Neuron (in vitro differentiated cells): ENCODE data around the gene ADRM1.
A peak's percentile ranks its signal among the peaks of the same experiment; 100 is the strongest.

Source experiments
- H2AFZ ChIP-seq: one replicate; pipeline ENCODE4 v1.6.1; 2013; ENCODE audit warnings: low read depth, mild to moderate bottlenecking, inconsistent platforms, low read length, moderate library complexity
- H3K27me3 ChIP-seq: one replicate; pipeline ENCODE4 v1.6.1; 2013; ENCODE audit warnings: low read length; ENCODE audit not compliant: insufficient read depth
- H3K36me3 ChIP-seq: one replicate; pipeline ENCODE4 v1.6.1; 2013; ENCODE audit warnings: low read length; ENCODE audit not compliant: insufficient read depth
- H3K4me1 ChIP-seq: one replicate; pipeline ENCODE4 v1.6.1; 2013; ENCODE audit warnings: low read length; ENCODE audit not compliant: insufficient read depth
- H3K4me3 ChIP-seq: 2 replicates; pipeline ENCODE4 v1.5.1; 2013; ENCODE audit warnings: mild to moderate bottlenecking, low read length, moderate library complexity
- H3K9me3 ChIP-seq: one replicate; pipeline ENCODE4 v1.6.1; 2013; ENCODE audit warnings: low read length

Gene ADRM1

DNA sequence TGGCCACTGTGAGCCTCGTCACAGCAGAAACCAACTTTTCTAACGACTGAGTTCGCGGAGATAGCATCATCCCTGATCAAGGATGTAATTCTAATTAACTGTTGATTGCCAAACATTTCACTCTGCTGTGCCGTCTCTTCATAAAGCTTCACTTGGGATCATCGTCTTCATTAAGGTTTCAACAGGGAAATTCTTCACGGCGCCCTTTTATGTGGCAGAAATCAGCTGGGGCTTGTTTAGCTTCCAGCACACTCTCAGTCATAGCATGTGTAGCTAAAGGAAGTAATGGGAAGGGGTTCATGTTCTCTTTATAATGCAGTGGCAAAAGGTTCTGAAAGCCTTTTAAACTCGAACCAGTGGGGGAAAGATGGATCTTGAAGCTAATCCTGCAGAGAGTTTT is 8.9 kb upstream of the ADRM1 start:
- Histone ChIP-seq H2AFZ (no peak overlapping the region), H3K9me3 (no peaks in the 10 kb centered on the region), H3K27me3 (no peaks in the 10 kb centered on the region), H3K4me1 (no peaks in the 10 kb centered on the region), H3K4me3 (no peak overlapping the region), H3K36me3 (peaks cover 65% of the 10 kb centered on the region)

DNA sequence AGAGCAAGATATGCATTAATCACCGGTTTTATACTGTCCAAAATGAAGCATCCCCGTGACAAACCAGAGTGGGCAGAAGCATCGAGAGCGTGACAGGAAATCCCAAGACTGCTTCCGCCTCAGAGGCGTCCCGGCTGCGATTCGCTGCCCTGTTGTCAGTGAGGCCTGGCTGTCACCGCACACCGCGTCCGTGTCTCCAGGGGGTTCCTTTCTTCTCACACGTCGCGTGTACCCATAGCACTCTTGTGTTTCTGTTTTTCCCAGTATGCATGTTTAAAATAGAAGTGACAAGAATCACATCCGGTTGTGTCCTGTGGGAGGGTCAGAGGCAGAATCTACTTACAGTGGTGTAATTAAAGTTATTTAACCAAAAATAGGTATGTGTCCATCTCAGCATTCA is 8.3 kb upstream of the ADRM1 start:
- no peak overlapping the region for H2AFZ ChIP-seq
- H3K36me3 ChIP-seq: peaks cover 60% of the 10 kb centered on the region
- no peaks in the 10 kb centered on the region for H3K4me1 ChIP-seq
- H3K9me3 ChIP-seq: no peaks in the 10 kb centered on the region
- H3K4me3 ChIP-seq: no peak overlapping the region
- no peaks in the 10 kb centered on the region for H3K27me3 ChIP-seq

- H3K4me3 ChIP-seq: no peak overlapping the region
- H3K27me3 ChIP-seq: no peaks in the 10 kb centered on the region
- H3K9me3 ChIP-seq: no peaks in the 10 kb centered on the region
- H3K36me3 ChIP-seq: peaks cover 46% of the 10 kb centered on the region
- no peaks in the 10 kb centered on the region for H3K4me1 ChIP-seq
- no peak overlapping the region for H2AFZ ChIP-seq
These were observed 5.9 kb upstream of the ADRM1 start for GRCh38 chr20:62296724-62297448.

DNA sequence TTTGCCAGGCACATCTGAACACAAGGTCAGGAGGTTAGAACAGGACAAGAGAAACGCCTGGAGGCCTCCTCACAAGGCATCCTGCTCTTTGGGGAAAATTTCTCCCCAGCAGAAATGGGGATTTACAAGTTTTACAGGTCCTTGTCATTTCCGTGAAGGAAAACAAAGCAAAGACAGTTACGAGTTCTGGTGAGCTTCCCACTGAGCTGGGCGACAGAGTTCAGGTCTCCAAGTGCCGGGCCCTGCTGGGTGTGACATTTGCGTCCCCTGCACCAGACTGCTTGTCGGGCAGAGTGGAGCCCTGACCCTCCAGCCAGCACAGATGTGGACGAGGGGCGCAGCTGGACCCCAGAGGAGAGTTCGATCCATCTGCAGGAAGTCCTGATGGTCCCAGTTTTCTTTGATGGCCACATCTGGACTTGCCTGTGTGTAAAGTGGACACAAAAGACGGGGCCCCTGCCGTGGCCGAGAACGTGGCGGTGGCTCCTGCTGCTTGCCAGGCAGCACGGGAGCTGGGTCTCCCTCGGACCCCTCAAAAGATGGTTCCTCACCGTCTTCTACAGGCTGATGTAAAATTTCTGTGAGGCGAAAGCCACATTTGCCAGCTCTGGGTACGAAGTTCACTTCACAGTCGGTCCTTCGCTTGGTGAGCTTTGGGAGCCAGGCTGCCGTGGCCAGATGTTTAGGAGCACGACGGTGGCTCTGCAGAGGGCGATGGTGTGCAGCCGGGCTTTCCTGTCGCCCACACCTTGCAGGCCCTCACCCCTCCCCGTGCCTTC is 5.2 kb upstream of the ADRM1 start:
- no peak overlapping the region for H3K4me3 ChIP-seq
- H3K36me3 ChIP-seq: peaks cover 41% of the 10 kb centered on the region
- peaks cover 3% of the 10 kb centered on the region for H3K4me1 ChIP-seq
- no peaks in the 10 kb centered on the region for H3K9me3 ChIP-seq
- no peak overlapping the region for H2AFZ ChIP-seq
- no peaks in the 10 kb centered on the region for H3K27me3 ChIP-seq

- peaks cover 6% of the 10 kb centered on the region for H3K4me1 ChIP-seq
- peaks cover 37% of the 10 kb centered on the region for H3K36me3 ChIP-seq
- no peak overlapping the region for H2AFZ ChIP-seq
- H3K4me3 ChIP-seq: no peak overlapping the region
- H3K9me3 ChIP-seq: no peaks in the 10 kb centered on the region
- no peaks in the 10 kb centered on the region for H3K27me3 ChIP-seq
These were observed 4.1 kb upstream of the ADRM1 start for GRCh38 chr20:62298577-62299249.

GRCh38 chr20:62299666-62300236 is 3.0 kb upstream of the ADRM1 start:
- Histone ChIP-seq H3K4me3 (no peak overlapping the region), H3K9me3 (no peaks in the 10 kb centered on the region), H3K36me3 (peaks cover 36% of the 10 kb centered on the region), H3K27me3 (no peaks in the 10 kb centered on the region), H2AFZ (no peak overlapping the region), H3K4me1 (peaks cover 16% of the 10 kb centered on the region)

DNA sequence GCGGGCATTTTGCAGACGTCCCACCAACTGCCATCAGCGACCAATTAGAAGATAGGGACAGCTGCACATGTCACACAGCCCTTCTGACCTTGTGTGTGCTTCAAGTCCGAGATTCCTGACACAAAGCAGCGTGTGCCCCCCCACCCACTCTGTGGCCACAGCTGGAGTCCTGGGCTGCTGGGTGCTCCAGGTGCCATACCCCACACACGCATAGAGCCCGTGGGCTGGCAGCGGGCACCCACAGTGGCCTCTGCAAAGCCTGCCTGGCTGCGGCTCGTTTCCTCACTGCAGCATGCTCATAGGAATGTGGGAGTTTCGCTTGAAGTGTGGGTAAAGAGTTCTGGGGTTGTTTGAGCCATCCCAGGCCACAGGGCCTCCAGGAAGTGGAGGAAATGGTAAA is 2.5 kb upstream of the ADRM1 start:
- Histone ChIP-seq H3K4me3 (no peak overlapping the region), H3K4me1 (peaks cover 17% of the 10 kb centered on the region), H3K36me3 (peaks cover 38% of the 10 kb centered on the region), H3K9me3 (no peaks in the 10 kb centered on the region), H3K27me3 (no peaks in the 10 kb centered on the region), H2AFZ (no peak overlapping the region)

DNA sequence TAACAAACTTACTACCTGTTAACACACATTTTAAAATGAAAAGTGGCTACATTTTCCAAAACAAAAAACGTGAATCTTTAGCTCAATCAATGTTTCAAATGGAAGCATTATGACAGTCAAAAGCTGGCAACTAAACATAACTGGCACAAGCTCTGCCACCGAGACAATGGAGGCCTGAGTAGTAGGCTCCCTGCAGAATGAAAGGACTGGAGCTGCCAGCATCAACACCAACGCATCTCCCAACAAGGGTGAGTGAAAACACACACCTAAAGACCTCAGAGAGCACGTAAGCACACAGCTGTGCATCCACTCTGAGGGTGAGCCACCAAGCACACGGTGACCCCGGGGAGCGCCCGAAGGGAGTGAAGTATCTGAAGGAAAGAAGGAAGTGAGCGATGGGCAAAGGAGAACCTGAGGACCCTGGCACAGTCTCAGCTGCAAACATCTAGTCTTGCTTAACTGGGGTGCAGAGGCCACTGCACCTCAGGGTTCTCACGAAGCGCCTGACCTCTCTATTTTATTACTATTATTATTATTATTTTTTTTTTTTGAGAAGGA is 1.6 kb upstream of the ADRM1 start:
- no peak overlapping the region for H2AFZ ChIP-seq
- no peak overlapping the region for H3K4me3 ChIP-seq
- peaks cover 35% of the 10 kb centered on the region for H3K36me3 ChIP-seq
- H3K27me3 ChIP-seq: no peaks in the 10 kb centered on the region
- H3K4me1 ChIP-seq: peaks cover 17% of the 10 kb centered on the region
- H3K9me3 ChIP-seq: no peaks in the 10 kb centered on the region

- H3K4me3 ChIP-seq: peak overlapping the region; percentile 91
- peak overlapping the region; percentile 33 for H2AFZ ChIP-seq
- H3K36me3 ChIP-seq: peaks cover 37% of the 10 kb centered on the region
- H3K9me3 ChIP-seq: no peaks in the 10 kb centered on the region
- peaks cover 17% of the 10 kb centered on the region for H3K4me1 ChIP-seq
- no peaks in the 10 kb centered on the region for H3K27me3 ChIP-seq
These were observed 940 bp upstream of the ADRM1 start for GRCh38 chr20:62301773-62302340.

DNA sequence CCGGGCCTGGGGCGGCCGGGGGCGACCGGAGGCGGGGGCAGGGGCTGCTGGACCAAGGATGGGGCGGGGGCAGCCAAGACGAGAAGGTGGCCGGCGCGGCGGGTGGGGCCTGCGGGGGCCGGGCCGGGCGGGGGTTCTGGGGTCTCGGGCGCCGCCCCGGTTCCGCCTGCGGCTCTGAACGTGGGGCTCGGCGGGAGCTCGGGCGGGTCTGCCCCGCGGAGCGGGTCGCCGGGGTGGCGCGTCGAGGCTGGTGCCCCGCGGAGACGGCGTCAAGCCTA is 204 bp downstream of the ADRM1 start:
- peaks cover 43% of the 10 kb centered on the region for H3K36me3 ChIP-seq
- no peak overlapping the region for H2AFZ ChIP-seq
- no peaks in the 10 kb centered on the region for H3K9me3 ChIP-seq
- H3K27me3 ChIP-seq: no peaks in the 10 kb centered on the region
- peaks cover 17% of the 10 kb centered on the region for H3K4me1 ChIP-seq
- peak overlapping the region; percentile 91 for H3K4me3 ChIP-seq

DNA sequence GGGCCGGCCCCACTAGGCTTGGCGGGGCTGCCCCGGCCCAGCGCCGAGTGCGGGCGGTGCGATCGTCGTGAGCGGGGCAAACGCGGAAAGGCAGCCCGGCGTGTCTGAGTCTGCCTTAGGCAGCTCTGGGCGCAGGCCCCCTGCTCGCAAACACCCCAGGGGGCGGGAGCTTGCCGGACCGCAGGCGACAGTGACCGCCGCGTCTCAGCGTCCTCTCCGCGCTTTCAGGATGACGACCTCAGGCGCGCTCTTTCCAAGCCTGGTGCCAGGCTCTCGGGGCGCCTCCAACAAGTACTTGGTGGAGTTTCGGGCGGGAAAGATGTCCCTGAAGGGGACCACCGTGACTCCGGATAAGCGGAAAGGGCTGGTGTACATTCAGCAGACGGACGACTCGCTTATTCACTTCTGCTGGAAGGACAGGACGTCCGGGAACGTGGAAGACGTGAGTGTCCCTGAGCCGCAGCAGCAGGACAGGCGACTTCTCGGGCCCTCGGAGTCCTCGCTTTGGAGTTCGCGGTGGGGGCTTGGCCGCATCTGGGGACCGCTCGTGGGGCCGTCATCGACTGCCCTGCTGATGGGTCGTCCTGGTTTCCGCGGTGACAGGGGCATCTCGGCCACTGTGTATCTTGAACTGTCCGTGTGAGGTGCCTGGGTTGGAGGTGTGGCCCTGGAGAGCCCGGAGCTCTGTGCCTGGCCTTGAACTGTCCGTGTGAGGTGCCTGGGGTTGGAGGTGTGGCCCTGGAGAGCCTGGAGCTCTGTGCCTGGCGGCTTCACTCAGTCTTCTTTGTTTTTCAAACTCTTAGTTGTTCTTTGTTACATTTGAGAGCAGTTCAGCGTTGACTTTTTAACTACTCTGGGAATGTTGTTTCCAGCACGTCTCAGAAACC is 786 bp downstream of the ADRM1 start:
- no peaks in the 10 kb centered on the region for H3K27me3 ChIP-seq
- H3K4me3 ChIP-seq: peak overlapping the region; percentile 91
- peaks cover 17% of the 10 kb centered on the region for H3K4me1 ChIP-seq
- H3K9me3 ChIP-seq: no peaks in the 10 kb centered on the region
- no peak overlapping the region for H2AFZ ChIP-seq
- H3K36me3 ChIP-seq: peaks cover 47% of the 10 kb centered on the region
